HG03064 (cell line): ENCODE measurements around the gene AIRE.

Source experiments
- ATAC-seq: cut with Tn5 transposase; IDR thresholded peaks from one replicate; pipeline ENCODE4 v1.9.1; 2021; ENCODE audit warnings: low read depth; ENCODE audit not compliant: unreplicated experiment

Gene AIRE

GRCh38 chr21:44303490-44303981, 17.9 kb downstream of the AIRE start:
- no peak for ATAC-seq

- no peak for ATAC-seq
These were observed 18.4 kb downstream of the AIRE start for GRCh38 chr21:44304011-44304616.

- ATAC-seq = no peak
These were observed 19.2 kb downstream of the AIRE start for GRCh38 chr21:44304877-44305293.

- ATAC-seq = no peak
These were observed 20.0 kb downstream of the AIRE start for GRCh38 chr21:44305691-44306090.

- ATAC-seq = no peak
These were observed 21.4 kb downstream of the AIRE start for GRCh38 chr21:44306936-44307704.

- no peak for ATAC-seq
These were observed 25.2 kb downstream of the AIRE start for GRCh38 chr21:44310628-44311507.

GRCh38 chr21:44312089-44312488, 26.4 kb downstream of the AIRE start:
- no peak for ATAC-seq

- ATAC-seq = no peak
These were observed 27.0 kb downstream of the AIRE start for GRCh38 chr21:44312716-44313115.

- ATAC-seq = no peak
These were observed 27.8 kb downstream of the AIRE start for GRCh38 chr21:44313451-44313850.

- no peak for ATAC-seq
These were observed 28.5 kb downstream of the AIRE start for GRCh38 chr21:44314128-44314527.

GRCh38 chr21:44314561-44314960, 28.9 kb downstream of the AIRE start:
- no peak for ATAC-seq

GRCh38 chr21:44315691-44316203, 30.1 kb downstream of the AIRE start:
- no peak for ATAC-seq

- no peak for ATAC-seq
These were observed 30.7 kb downstream of the AIRE start for GRCh38 chr21:44316277-44316900.

- ATAC-seq = no peak
These were observed 31.6 kb downstream of the AIRE start for GRCh38 chr21:44317241-44317782.

GRCh38 chr21:44317871-44318270, 32.2 kb downstream of the AIRE start:
- ATAC-seq = no peak

- no peak for ATAC-seq
These were observed 33.0 kb downstream of the AIRE start for GRCh38 chr21:44318489-44319285.

GRCh38 chr21:44319407-44320065, 33.9 kb downstream of the AIRE start:
- no peak for ATAC-seq

- ATAC-seq = no peak
These were observed 35.2 kb downstream of the AIRE start for GRCh38 chr21:44320847-44321246.
